Karpas-422 (cell line): ENCODE data around the gene MEGF6. TPM values are rescaled to one million over a fixed set of nuclear protein-coding genes. Genes with fewer than 3 reads are reported as not detected.

Experiments
- DNase-seq: peaks from one replicate; pipeline ENCODE4 v3.0.0-alpha.2; 2015
- H2AFZ ChIP-seq: fragments of 200-600 bp; sonication (generic); 2 replicates; pipeline ENCODE4 v1.6.1; 2014; ENCODE audit warnings: antibody characterized with exemption, low read length, mixed read lengths
- H3K27ac ChIP-seq: fragments of 200-600 bp; sonication (generic); 2 replicates; pipeline ENCODE4 v1.5.1; 2014; ENCODE audit warnings: mild to moderate bottlenecking, low read length, moderate library complexity
- H3K27me3 ChIP-seq: fragments of 200-600 bp; sonication (generic); 2 replicates; pipeline ENCODE4 v1.6.1; 2014; ENCODE audit warnings: low read length, mixed read lengths
- H3K36me3 ChIP-seq: fragments of 200-600 bp; sonication (generic); 2 replicates; pipeline ENCODE4 v1.6.1; 2014; ENCODE audit warnings: low read length, mixed read lengths; ENCODE audit not compliant: insufficient read depth
- H3K4me1 ChIP-seq: fragments of 200-600 bp; sonication (generic); 2 replicates; pipeline ENCODE4 v1.6.1; 2014; ENCODE audit warnings: mild to moderate bottlenecking, low read length, mixed read lengths
- H3K4me2 ChIP-seq: fragments of 200-600 bp; sonication (generic); 2 replicates; pipeline ENCODE4 v1.6.1; 2014; ENCODE audit warnings: low read length, low read depth, mild to moderate bottlenecking; ENCODE audit not compliant: poor library complexity, severe bottlenecking
- H3K4me3 ChIP-seq: fragments of 200-600 bp; sonication (generic); 2 replicates; pipeline ENCODE4 v1.5.1; 2014; ENCODE audit warnings: mild to moderate bottlenecking, antibody characterized with exemption, low read length, mixed read lengths
- H3K79me2 ChIP-seq: fragments of 200-600 bp; sonication (generic); 2 replicates; pipeline ENCODE4 v1.6.1; 2014; ENCODE audit warnings: mild to moderate bottlenecking, low read length, mixed read lengths
- H3K9ac ChIP-seq: fragments of 200-600 bp; sonication (generic); 2 replicates; pipeline ENCODE4 v1.6.0; 2014; ENCODE audit warnings: low read length
- H3K9me2 ChIP-seq: fragments of 200-600 bp; sonication (generic), shearing (Covaris generic); replicated peaks from 2 replicates; pipeline ENCODE4 v1.6.0; 2014; ENCODE audit warnings: mild to moderate bottlenecking, low read length, moderate library complexity; ENCODE audit not compliant: insufficient read depth
- H3K9me3 ChIP-seq: fragments of 300-700, 200-600 bp; sonication (generic); 2 replicates; pipeline ENCODE4 v1.6.1; 2014; ENCODE audit warnings: low read length, mixed read lengths
- H4K20me1 ChIP-seq: fragments of 200-600 bp; sonication (generic); 2 replicates; pipeline ENCODE4 v1.6.1; 2014; ENCODE audit warnings: mild to moderate bottlenecking, antibody characterized with exemption, low read length, low read depth; ENCODE audit not compliant: insufficient read depth
- total RNA-seq: library from RNA; depleted of rRNA; stranded (reverse); fragments of >200 nt; shearing (Covaris generic); gene quantifications from 2 replicates; pipeline ENCODE4 v1.2.3, GENCODE V29; 2014; ENCODE audit warnings: low replicate concordance

Gene MEGF6
- total RNA-seq, 1 experiment from 2014 or later, result not detected

DNA sequence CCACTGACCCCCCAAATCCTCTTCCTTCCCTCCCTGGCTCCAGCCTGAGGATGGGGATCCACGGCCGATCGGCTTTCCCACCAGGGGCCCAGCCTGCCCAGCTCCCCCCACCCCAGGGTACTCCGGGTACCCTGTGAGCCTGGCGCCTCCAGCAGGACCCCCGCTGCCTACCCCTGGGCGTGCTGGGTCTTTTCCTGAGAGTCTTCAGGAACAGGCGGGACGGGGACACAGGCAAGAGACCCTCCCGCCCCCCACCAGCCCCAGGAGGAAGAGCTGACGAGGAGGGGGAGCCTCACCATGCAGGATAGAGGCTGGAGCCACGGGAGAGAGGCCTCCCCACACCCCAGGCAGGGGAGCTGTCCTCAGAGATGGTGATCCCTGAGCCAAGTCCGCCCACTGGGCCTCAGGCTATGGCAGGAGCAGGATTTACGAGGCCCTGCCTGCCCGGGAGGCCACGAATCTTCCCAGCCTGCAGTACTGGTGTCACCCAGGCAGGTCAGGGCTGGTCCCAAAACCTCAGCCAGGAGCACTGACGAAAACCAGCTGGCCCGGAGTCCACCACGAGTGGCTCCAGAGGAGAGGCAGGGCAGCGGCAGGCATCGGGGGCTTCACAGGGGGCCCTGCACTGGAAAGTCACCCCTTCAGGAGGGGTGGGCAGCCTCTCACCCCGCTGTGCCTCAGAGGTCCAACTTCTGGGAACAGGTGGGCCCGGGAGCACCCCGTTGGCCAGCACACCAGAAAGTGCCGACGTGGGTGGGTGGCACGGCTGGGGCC is 58.0 kb downstream of the MEGF6 start:
- no peaks in the 10 kb centered on the region for H3K27me3 ChIP-seq
- DNase-seq, result no peak

DNA sequence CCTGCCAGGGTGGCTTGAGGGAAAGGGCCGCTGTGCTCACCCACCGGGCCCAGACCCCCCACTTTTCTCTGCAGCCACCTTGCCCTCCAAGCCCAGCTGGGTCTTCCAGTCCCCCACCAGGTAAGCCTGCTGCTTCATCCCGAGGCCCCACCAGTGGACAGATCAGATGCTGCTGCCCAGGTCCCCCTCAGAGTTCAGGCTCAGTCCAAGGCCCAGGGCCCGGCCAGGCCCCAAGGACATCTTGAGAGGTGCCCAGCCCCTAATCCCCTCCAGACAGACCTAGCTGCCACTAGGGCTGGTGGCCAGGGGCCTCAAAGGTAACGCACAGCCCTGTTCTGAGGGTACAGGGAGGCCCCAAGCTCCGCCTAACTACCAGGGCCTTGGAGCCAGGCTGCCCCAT is 58.6 kb downstream of the MEGF6 start:
- H3K9me3 ChIP-seq, result no peaks in the 10 kb centered on the region
- no peak overlapping the region for H2AFZ ChIP-seq
- H3K4me1 ChIP-seq, result no peaks in the 10 kb centered on the region
- no peaks in the 10 kb centered on the region for H3K27me3 ChIP-seq
- H4K20me1 ChIP-seq, result no peaks in the 10 kb centered on the region
- H3K27ac ChIP-seq, result no peak overlapping the region
- H3K9me2 ChIP-seq, result no peaks in the 10 kb centered on the region
- H3K36me3 ChIP-seq, result no peaks in the 10 kb centered on the region
- H3K9ac ChIP-seq, result no peak overlapping the region
- H3K79me2 ChIP-seq, result no peaks in the 10 kb centered on the region
- no peak overlapping the region for H3K4me2 ChIP-seq
- DNase-seq, result no peak
- no peak overlapping the region for H3K4me3 ChIP-seq

More for the DNA sequence above, 58.0 kb downstream of the MEGF6 start:
- Histone ChIP-seq H2AFZ (no peak overlapping the region), H3K36me3 (no peaks in the 10 kb centered on the region), H3K9me3 (no peaks in the 10 kb centered on the region), H3K4me3 (no peak overlapping the region), H4K20me1 (no peaks in the 10 kb centered on the region), H3K79me2 (no peaks in the 10 kb centered on the region), H3K27ac (no peak overlapping the region), H3K9me2 (no peaks in the 10 kb centered on the region), H3K9ac (no peak overlapping the region), H3K4me1 (no peaks in the 10 kb centered on the region), H3K4me2 (no peak overlapping the region)

- H3K36me3 ChIP-seq, result no peaks in the 10 kb centered on the region
- H3K79me2 ChIP-seq, result no peaks in the 10 kb centered on the region
- H4K20me1 ChIP-seq, result no peaks in the 10 kb centered on the region
Measured at GRCh38 chr1:3552176-3552575, 59.1 kb downstream of the MEGF6 start.

DNA sequence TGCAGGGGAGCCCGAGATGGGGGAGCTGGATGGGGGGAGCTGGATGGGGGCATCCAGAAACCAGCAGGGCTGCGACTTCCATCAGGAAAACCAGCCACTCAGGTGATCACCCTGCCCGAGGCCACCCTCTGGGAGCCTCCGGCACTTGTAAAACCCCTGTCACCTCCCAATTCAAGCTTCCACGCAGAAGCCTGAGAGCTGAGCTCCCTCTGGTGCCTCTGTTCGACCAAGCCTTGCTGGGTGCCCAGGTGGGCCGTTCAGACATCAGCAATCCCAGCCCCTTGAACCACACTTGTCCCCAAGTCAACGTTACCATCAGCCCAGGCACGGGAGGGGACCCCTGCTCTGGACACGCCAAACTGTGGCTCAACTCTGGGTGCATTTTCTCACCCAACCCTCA is 59.6 kb downstream of the MEGF6 start:
- DNase-seq, result peak; percentile 51
- H3K36me3 ChIP-seq, result no peaks in the 10 kb centered on the region
- H3K9me3 ChIP-seq, result no peaks in the 10 kb centered on the region
- H3K4me1 ChIP-seq, result no peaks in the 10 kb centered on the region
- H3K79me2 ChIP-seq, result no peaks in the 10 kb centered on the region
- no peaks in the 10 kb centered on the region for H4K20me1 ChIP-seq
- no peak overlapping the region for H3K27ac ChIP-seq
- no peak overlapping the region for H2AFZ ChIP-seq
- no peak overlapping the region for H3K9ac ChIP-seq
- no peak overlapping the region for H3K4me2 ChIP-seq
- no peaks in the 10 kb centered on the region for H3K9me2 ChIP-seq
- no peak overlapping the region for H3K4me3 ChIP-seq
- H3K27me3 ChIP-seq, result no peaks in the 10 kb centered on the region

More at GRCh38 chr1:3552176-3552575, 59.1 kb downstream of the MEGF6 start:
- Histone ChIP-seq H3K27ac (no peak overlapping the region), H2AFZ (no peak overlapping the region), H3K9me3 (no peaks in the 10 kb centered on the region), H3K27me3 (no peaks in the 10 kb centered on the region), H3K4me3 (no peak overlapping the region), H3K9me2 (no peaks in the 10 kb centered on the region), H3K9ac (no peak overlapping the region), H3K4me1 (no peaks in the 10 kb centered on the region), H3K4me2 (no peak overlapping the region)
- DNase-seq, result no peak

DNA sequence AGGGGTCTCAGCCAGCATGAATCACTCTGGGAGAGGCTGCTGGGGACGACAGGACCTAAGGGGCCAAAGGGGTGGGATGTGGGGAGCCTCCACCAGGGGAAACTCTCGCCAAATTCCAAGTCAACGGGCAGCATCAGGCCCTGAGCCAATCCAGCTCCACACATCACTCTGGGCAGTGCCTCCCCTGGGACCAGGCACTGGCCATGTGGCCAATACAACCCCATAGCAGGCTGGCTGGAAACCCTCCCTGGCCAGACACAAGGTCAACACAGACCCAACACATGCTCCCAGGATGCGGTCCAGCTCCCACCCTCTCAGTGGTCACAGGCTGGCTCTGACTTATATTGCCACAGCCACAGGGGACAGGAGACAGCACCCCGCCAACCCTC is 60.0 kb downstream of the MEGF6 start:
- no peaks in the 10 kb centered on the region for H4K20me1 ChIP-seq
- no peaks in the 10 kb centered on the region for H3K79me2 ChIP-seq
- H3K4me2 ChIP-seq, result no peak overlapping the region
- no peaks in the 10 kb centered on the region for H3K9me3 ChIP-seq
- no peak overlapping the region for H3K9ac ChIP-seq
- no peaks in the 10 kb centered on the region for H3K36me3 ChIP-seq
- H3K27ac ChIP-seq, result no peak overlapping the region
- H3K4me1 ChIP-seq, result no peaks in the 10 kb centered on the region
- no peak for DNase-seq
- no peak overlapping the region for H3K4me3 ChIP-seq
- no peak overlapping the region for H2AFZ ChIP-seq
- H3K27me3 ChIP-seq, result no peaks in the 10 kb centered on the region
- no peaks in the 10 kb centered on the region for H3K9me2 ChIP-seq

GRCh38 chr1:3550511-3551289 is 60.6 kb downstream of the MEGF6 start:
- Histone ChIP-seq H3K79me2 (no peaks in the 10 kb centered on the region), H3K9me2 (no peaks in the 10 kb centered on the region), H2AFZ (no peak overlapping the region), H3K9ac (no peak overlapping the region), H3K9me3 (no peaks in the 10 kb centered on the region), H3K27ac (no peak overlapping the region), H3K36me3 (no peaks in the 10 kb centered on the region), H3K4me3 (no peak overlapping the region), H3K27me3 (no peaks in the 10 kb centered on the region), H3K4me1 (no peaks in the 10 kb centered on the region), H4K20me1 (no peaks in the 10 kb centered on the region), H3K4me2 (no peak overlapping the region)
- no peak for DNase-seq

DNA sequence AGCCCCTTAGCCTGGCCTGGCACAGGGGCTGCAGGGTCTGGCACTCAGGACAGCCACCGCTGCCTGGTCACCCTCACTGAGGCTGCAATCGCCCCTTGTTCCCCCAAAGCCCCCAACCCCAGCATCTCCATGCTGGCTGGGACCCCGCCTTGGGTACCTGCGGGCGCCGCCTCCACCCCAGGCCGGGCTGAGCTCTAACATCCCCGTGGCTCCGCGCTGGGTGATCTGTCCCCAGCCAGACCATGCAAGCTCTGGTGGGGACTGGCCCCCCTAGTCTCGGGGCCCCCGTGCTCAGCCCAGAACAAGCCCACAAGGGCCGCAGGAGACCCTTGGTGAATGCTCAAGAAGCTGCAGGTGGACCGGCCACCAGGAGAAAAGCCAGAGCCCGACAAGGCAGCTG is 62.4 kb downstream of the MEGF6 start:
- Histone ChIP-seq H3K4me2 (no peak overlapping the region), H3K36me3 (no peaks in the 10 kb centered on the region), H3K9me2 (no peaks in the 10 kb centered on the region), H3K27ac (no peak overlapping the region), H3K9ac (no peak overlapping the region), H3K9me3 (no peaks in the 10 kb centered on the region), H4K20me1 (no peaks in the 10 kb centered on the region), H3K79me2 (no peaks in the 10 kb centered on the region), H3K4me1 (no peaks in the 10 kb centered on the region), H3K27me3 (no peaks in the 10 kb centered on the region), H2AFZ (no peak overlapping the region), H3K4me3 (no peak overlapping the region)
- no peak for DNase-seq

DNA sequence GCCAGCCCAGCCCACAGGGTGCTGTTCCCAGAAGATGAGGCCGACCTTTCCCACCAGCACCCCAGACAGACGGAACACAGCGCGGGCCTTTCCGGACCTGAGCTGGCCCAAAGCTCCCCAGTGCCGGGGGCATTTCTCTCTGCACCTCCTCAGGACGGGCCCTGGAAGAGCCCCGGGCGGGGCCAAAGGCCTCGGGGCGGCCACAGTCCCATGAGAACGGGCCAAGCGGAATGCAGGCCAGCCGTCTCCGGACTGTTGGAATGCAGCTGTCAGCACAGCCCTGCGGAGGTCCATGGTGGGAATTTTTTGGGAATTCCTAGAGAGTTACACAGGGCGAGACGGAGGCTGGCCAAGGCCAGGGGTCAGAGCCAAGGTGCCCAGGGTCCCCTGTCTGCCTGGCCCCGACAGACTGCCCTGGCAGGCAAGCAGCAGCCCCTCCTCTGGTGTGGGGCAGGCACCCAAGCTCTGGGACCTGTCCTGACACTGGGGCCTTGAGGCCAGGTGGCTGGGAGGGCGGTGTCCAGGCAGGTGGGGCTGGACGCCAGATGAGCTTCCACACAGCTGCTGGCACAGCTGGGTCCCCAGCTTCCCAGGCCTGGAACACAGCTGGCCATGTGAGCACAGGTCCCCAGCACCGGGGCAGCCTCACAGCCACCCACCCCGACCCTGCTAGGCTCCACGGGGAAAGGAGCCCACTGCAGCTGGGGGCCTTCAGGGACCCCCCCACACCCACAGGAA is 63.0 kb downstream of the MEGF6 start:
- no peak for DNase-seq
- Histone ChIP-seq H3K79me2 (no peaks in the 10 kb centered on the region), H4K20me1 (no peaks in the 10 kb centered on the region), H3K9me2 (no peaks in the 10 kb centered on the region), H3K27ac (no peak overlapping the region), H3K9me3 (no peaks in the 10 kb centered on the region), H3K4me2 (no peak overlapping the region), H3K4me3 (no peak overlapping the region), H3K4me1 (no peaks in the 10 kb centered on the region), H3K9ac (no peak overlapping the region), H3K36me3 (no peaks in the 10 kb centered on the region), H3K27me3 (no peaks in the 10 kb centered on the region), H2AFZ (no peak overlapping the region)
